HFFc6 (cell line): ENCODE measurements around the gene MMP10. TPM values are rescaled to one million over a fixed set of nuclear protein-coding genes. Genes with fewer than 3 reads are reported as not detected.
A peak's percentile ranks its signal among the peaks of the same experiment; 100 is the strongest.

Experiments
- DNase-seq: peaks from one replicate; pipeline ENCODE4 v3.0.0-alpha.2; 2018
- H3K27ac Mint-ChIP-seq: 2 replicates; pipeline ENCODE4 v1.8.0; 2020; ENCODE audit warnings: mild to moderate bottlenecking, mixed read lengths
- H3K27me3 Mint-ChIP-seq: 2 replicates; pipeline ENCODE4 v1.8.0; 2021; ENCODE audit warnings: mild to moderate bottlenecking, moderate library complexity, mixed read lengths; ENCODE audit not compliant: insufficient read depth
- H3K36me3 Mint-ChIP-seq: 2 replicates; pipeline ENCODE4 v1.8.0; 2021; ENCODE audit warnings: low read depth, mixed read lengths
- H3K4me1 Mint-ChIP-seq: 2 replicates; pipeline ENCODE4 v1.8.0; 2020; ENCODE audit warnings: low read depth, mixed read lengths
- H3K4me3 Mint-ChIP-seq: 2 replicates; pipeline ENCODE4 v1.8.0; 2020; ENCODE audit warnings: mild to moderate bottlenecking, moderate library complexity, mixed read lengths
- H3K9me3 Mint-ChIP-seq: 2 replicates; pipeline ENCODE4 v1.8.0; 2020; ENCODE audit warnings: mild to moderate bottlenecking, mixed read lengths
- CTCF ChIP-seq: fragments of 200-600 bp; sonication (generic); IDR thresholded peaks from 2 replicates; pipeline ENCODE4 v1.5.0; 2021; ENCODE audit warnings: antibody characterized with exemption, mild to moderate bottlenecking
- total RNA-seq, 6 experiments: library from RNA; stranded (reverse); fragmentation: NEBNext Ultra II Directional; extraction: Animal tissue kit (Norgen Biotek cat#: 25700); gene quantifications; 2 replicates in 1 of 6; 3 replicates in 5 of 6; pipeline ENCODE4 v1.2.3, GENCODE V29; 2021

Gene MMP10
- total RNA-seq, 6 experiments from 2014 or later, result 0.33 to 3.9 (median 1.1) TPM

GRCh38 chr11:102793677-102794290 lies 13.4 kb upstream of the MMP10 start:
- no peak for TF ChIP-seq CTCF
- H3K9me3 Mint-ChIP-seq, result no peaks in the 10 kb centered on the region
- H3K4me3 Mint-ChIP-seq, result no peak overlapping the region
- H3K27me3 Mint-ChIP-seq, result peaks cover 3% of the 10 kb centered on the region
- peaks cover 51% of the 10 kb centered on the region for H3K4me1 Mint-ChIP-seq
- peaks cover 10% of the 10 kb centered on the region; the same call in 1 of the 2 replicates for H3K36me3 Mint-ChIP-seq
- no peak for DNase-seq
- peak overlapping the region; percentile 16; the same call in 1 of the 2 replicates for H3K27ac Mint-ChIP-seq

GRCh38 chr11:102792604-102793003 lies 12.2 kb upstream of the MMP10 start:
- Mint-ChIP-seq H3K9me3 (no peaks in the 10 kb centered on the region), H3K27me3 (peaks cover 4% of the 10 kb centered on the region), H3K4me3 (no peak overlapping the region), H3K4me1 (peaks cover 45% of the 10 kb centered on the region), H3K27ac (no peak overlapping the region), H3K36me3 (peaks cover 10% of the 10 kb centered on the region; the same call in 1 of the 2 replicates)
- DNase-seq, result no peak
- no peak for TF ChIP-seq CTCF

GRCh38 chr11:102791271-102792036 lies 11.0 kb upstream of the MMP10 start:
- no peak for TF ChIP-seq CTCF
- Mint-ChIP-seq H3K27ac (peak overlapping the region; percentile 23; the same call in 1 of the 2 replicates), H3K9me3 (no peaks in the 10 kb centered on the region), H3K36me3 (peaks cover 10% of the 10 kb centered on the region; the same call in 1 of the 2 replicates), H3K4me3 (no peak overlapping the region), H3K4me1 (peaks cover 33% of the 10 kb centered on the region), H3K27me3 (peaks cover 3% of the 10 kb centered on the region)
- DNase-seq, result peak; percentile 18

GRCh38 chr11:102788334-102788995 lies 8.0 kb upstream of the MMP10 start:
- Mint-ChIP-seq H3K27ac (no peak overlapping the region), H3K27me3 (peaks cover 3% of the 10 kb centered on the region), H3K4me1 (peaks cover 22% of the 10 kb centered on the region), H3K4me3 (no peak overlapping the region), H3K9me3 (no peaks in the 10 kb centered on the region), H3K36me3 (no peaks in the 10 kb centered on the region)
- DNase-seq, result no peak
- TF ChIP-seq CTCF, result no peak

GRCh38 chr11:102784380-102784779 lies 4.0 kb upstream of the MMP10 start:
- H3K27ac Mint-ChIP-seq, result no peak overlapping the region
- H3K36me3 Mint-ChIP-seq, result no peaks in the 10 kb centered on the region
- no peak for TF ChIP-seq CTCF

More at GRCh38 chr11:102784380-102784779, 4.0 kb upstream of the MMP10 start:
- Mint-ChIP-seq H3K27me3 (peaks cover 7% of the 10 kb centered on the region), H3K4me1 (peaks cover 22% of the 10 kb centered on the region), H3K4me3 (no peak overlapping the region), H3K9me3 (no peaks in the 10 kb centered on the region)
- no peak for DNase-seq
